NK-92 (cell line): Measurements from ENCODE around the gene BTBD2.

Experiments
- DNase-seq: peaks from one replicate; lab custom pipeline; 2025; ENCODE audit not compliant: unreplicated experiment; lab: John Stamatoyannopoulos, UW

BTBD2 gene

GRCh38 chr19:1968279-1969175 lies 47.0 kb downstream of the BTBD2 start:
- DNase-seq, result no peak

- DNase-seq, result no peak
These were observed 48.4 kb downstream of the BTBD2 start for GRCh38 chr19:1967087-1967608.

DNA sequence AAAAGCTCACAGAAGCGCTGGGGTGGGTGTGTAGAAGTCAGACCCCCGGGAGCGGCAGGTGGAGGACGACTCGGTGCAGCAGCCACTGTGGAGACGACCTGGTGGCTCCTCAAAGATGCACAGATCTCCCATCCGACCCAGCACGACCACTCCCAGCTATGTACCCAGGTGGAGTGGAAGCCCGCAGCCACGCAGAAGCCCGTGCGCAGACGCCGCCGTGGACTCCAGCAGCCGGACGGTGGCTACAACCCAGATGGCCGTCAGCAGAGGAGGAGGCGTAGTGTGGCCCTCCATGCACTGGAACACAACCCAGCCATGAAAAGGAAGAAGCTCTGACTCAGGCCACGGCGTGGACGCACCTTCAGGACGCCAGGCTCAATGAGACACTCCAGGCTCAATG lies 52.8 kb downstream of the BTBD2 start:
- DNase-seq, result no peak

DNA sequence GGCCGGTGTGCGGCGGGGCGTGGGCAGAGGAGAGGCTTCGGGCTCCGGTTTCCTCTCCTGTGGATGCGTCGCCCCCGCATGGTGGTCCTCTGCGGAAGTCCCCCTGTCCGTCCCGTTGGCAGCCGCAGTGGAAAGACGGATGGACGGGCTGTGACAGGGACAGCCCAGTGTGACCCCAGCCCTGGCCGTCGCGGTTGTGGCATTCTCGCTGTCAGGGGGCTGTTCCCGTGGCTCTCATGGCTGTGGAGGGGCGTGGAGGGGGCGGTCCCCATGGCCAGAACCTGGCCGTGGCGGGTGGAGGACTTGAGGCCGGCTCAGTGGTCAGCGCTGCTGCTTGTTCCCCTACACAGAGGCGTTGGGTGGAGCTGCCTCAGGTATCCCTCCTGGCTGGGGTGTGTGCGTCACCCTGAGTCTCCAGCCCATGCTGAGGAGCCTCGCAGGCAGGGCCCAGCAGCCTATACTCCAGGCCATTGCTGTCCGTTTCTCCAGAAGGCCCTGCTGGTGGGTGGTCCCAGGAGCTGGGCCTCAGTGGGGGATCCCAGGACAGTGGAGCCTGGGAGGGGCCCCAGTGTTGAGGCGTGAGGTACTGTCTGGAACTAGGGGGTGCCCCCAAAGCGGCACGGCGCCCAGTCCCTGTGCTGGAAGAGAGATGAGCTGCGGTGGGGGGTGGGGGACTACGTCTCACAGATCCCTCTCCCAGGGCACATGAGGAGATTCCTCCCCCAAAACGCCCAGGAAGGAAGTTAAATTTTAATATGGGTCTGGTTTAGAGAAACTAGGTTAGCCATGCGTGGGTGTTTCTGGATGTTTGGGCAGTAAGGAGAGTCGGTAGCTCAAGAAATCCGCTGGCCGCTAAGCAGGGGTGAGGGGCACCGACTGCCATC lies 54.3 kb downstream of the BTBD2 start:
- DNase-seq, result no peak

- DNase-seq, result no peak
These were observed 55.5 kb downstream of the BTBD2 start for GRCh38 chr19:1959928-1960589.

DNA sequence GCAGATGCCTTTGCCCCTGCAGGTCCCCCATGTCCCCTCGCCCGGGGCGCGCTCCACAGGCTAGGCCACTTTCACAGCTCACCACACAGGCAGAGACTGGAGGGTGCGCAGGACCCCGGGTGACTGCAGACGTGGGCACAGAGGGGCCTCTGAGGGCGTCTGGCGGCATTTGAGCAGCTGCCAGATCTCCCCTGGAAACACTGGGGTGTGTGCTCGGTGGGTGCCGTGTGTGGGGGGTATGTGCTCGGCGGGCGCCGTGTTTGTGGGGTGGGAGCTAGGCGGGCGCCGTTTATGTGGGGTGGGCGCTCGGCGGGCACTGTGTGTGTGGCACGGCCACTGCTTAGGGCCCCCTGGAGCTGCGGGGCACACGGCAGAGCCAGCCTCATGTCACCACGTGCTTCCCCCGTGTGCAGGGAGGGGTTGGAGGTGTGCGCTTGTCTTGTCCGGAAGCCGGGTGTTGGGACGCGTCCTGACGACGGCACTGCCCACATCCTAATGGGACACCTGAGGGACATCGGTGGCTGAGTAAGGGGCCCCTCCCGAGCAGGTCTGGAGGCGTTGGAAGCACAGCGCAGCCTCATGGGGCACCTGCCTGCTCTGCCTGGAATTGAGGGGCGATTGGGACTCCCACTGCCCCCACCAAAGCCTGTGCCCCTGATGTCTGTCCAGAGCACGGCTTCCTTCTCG lies 57.8 kb downstream of the BTBD2 start:
- DNase-seq, result no peak

DNA sequence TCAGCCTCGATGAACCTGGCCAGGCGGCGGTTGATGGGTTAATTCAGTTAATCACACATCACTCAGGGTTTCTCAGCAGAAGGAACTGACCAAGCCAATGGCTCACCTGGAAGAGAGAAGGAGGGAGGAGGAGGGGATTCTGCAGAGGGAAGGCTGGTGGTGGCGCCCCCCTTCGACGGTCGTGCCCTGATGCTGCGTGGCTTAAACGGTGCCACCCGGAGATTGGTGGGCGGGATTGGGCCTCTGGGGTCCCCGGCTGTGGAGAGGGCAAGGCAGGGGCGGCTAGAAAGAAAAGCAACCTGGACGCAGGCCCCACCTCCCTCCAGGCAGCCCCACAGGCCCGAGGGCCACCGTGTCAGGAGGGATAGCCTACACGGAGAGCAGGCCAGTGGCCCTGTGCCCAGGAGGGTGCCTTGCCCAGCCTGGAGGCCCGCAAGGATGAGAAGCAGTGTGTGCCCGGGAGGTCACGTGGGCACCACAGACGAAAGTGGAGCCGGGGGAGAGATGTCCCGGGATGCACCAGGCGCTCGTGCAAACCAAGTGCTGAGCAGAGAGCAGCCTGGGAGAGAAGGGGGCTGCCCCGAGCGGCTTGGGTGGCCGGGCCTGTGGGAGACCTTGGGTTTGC lies 58.5 kb downstream of the BTBD2 start:
- DNase-seq, result no peak

- DNase-seq, result no peak
These were observed 59.4 kb downstream of the BTBD2 start for GRCh38 chr19:1956122-1956494.

DNA sequence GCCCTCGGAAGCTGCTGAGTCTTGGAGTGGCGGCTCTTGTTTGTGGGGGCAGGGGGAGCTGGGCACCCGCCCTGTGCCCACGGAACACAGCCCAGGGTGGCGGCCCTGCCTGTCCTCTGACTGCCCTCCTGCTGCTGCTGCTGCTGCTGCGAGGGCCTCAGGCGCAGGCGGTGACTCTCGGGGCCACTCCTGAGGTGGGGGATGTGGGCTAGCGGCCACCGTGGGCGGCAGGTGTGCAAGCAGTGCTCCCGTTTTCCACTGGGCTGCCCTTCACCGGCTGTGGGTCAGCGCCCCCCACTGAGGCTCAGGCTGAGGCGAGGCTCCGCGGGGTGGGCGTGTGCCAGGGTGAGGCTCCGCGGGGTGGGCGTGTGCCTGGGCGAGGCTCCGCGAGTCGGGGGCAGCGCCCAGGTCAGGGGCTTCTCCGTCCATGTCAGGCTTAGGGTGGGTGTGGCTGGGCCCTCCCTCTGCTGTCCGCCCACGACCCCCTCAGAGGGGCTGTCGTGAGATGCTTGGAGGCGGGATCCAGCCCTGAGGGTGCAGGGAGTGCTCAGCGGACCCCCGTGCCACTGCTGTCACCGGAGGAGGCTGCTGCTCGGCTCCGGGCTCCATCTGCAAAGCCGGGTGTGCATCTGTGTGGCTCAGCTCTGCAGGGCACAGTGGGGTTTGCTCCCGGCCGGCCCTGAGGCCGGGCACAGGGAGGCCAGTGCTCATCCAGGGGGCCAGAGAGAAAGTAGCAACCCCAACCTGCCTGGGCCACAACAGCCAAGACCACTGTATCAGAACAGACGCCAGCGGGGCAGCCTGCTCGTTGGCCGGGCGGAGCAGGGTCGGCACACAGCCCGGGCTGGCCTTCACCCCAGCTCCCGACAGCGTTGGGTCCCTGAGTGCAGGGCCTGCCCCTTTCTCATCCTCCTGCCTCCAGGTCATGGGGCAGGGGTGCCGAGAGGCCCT lies 60.1 kb downstream of the BTBD2 start:
- no peak for DNase-seq

GRCh38 chr19:1954532-1954933 lies 61.0 kb downstream of the BTBD2 start:
- DNase-seq, result no peak

DNA sequence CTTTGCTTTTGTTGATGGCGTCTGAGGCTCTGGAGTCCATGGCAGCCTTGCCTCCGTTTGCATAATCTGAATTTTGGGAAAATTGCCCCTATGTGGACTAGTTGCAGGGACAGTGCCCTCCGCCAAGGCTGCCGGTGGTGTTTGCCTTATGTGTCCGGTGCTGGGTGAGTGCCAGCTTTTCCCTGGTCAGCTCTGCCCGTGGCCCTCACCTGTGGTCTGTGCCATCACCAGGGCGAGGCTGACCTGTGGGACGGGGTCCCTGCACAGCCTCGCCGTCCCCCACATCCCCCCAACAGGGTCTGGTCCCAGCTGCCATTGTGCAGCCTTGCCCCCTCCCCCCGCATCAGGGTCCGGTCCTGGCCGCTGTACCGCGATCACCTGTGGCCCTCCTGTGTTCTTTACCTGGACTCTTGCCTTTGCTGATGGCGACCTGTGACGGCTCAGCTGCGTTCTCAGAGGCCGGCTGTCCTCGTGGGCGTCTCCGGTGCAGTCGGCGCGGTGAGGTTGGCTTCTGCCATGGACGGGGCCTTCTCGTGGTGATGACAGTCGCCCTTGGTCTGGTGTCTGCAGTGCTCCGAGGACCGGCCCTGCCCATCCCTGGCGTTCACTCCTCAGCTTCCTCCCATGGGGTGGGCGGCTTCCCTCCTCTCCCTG lies 61.9 kb downstream of the BTBD2 start:
- DNase-seq, result no peak

- no peak for DNase-seq
These were observed 62.5 kb downstream of the BTBD2 start for GRCh38 chr19:1953037-1953436.

DNA sequence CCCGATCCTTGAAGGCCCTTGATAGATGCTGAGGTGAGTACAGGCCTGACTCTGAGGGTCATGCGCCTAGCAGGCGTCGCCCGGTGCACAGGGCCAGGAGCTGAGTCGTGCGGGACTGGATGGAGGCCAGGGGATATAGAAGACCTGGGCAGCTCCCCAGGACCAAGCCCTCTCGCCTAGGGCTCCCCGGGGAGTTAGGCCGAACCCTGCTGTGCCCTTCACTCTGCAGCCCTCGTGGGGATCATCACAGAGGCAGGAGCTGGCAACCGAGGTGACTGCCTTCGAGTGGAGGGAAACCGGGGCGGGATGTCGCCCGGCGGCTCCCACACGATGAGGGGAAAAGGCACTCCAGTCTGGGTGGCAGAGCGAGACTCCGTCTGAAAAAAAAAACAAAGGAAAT lies 62.9 kb downstream of the BTBD2 start:
- DNase-seq, result no peak

DNA sequence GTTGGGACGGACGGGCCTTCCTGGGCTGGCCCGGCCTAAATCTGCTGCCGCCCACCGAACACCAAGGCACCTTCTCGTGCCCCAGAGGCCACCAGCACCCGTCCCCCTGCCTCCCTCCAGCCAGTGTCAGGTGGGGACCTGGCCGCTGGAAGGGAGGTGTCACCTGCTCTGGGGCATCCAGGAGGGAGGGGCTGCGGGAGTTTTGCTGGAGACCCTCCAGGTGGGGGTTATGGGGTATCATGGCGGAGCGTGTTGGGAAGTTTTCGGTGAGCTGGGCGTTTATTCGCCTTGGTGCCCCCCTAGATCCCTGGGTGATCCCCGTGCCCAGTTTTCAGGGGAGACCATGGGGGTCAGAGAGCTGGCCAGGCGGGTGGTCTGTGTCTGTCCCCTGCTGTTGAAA lies 64.9 kb downstream of the BTBD2 start:
- no peak for DNase-seq

GRCh38 chr19:1949304-1950101 lies 66.0 kb downstream of the BTBD2 start:
- no peak for DNase-seq

- no peak for DNase-seq
These were observed 67.8 kb downstream of the BTBD2 start for GRCh38 chr19:1947651-1948209.

DNA sequence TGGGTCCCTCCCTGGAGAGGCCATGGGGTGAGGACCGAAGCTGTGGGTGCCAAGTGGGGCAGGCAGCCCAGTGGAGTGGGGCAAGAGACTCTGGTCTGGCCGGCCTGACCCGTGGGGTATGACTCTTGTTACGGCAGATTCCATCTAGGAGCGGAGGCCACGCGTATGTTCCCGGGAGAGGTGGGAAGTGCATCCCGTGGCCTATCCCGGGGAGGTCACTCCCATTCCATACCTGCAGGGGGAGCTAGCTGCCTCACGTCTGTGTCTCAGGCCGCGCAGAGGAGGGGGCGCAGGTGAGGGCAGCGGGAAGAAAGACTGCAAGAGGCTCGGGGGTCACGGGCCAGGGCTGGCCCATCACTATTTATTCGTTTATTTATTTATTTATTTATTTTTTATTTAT lies 69.6 kb downstream of the BTBD2 start:
- DNase-seq, result no peak
